Measurements from ENCODE around the gene TMEM14C. TPM values are rescaled to one million over a fixed set of nuclear protein-coding genes. Genes with fewer than 3 reads are reported as not detected.
"Not testable (repeated sequence)": the region's sequence is repeated elsewhere in the genome, so short reads cannot be mapped to it uniquely, and the experiment has no call there.

TMEM14C gene
- total and polyA plus RNA-seq, 2 donors from 2014 or later, result 118 to 210 TPM

GRCh38 chr6:10719296-10719963 is 3.4 kb upstream of the TMEM14C start:
- no peaks in the 10 kb centered on the region for H3K9me3 ChIP-seq (ENCODE audit: control insufficient read depth in 2 of 3, insufficient read depth in 1 of 3, low read length in 3 of 3)
- DNase-seq (peak in 2 of 5 donors; percentile 10 to 31), FAIRE-seq (no peak)
- H3K9ac ChIP-seq (ENCODE audit: low read length in 3 of 3), result no peak overlapping the region
- TF ChIP-seq CTCF (IDR thresholded peaks at IDR 0.05; ENCODE audit: borderline replicate concordance, extremely low read depth, insufficient read depth), result no peak
- peaks cover 0 to 1% (median 0%) of the 10 kb centered on the region in 3 donors for H3K36me3 ChIP-seq (ENCODE audit: control insufficient read depth in 2 of 3, insufficient read depth in 3 of 3, low read length in 3 of 3)
- H3K4me3 ChIP-seq (ENCODE audit: low read length in 3 of 3), result peak overlapping the region; percentile 33 to 74 (median 63)
- peaks cover 0 to 13% (median 7%) of the 10 kb centered on the region in 3 donors for H3K4me1 ChIP-seq (ENCODE audit: control insufficient read depth in 2 of 3, insufficient read depth in 2 of 3, low read depth in 1 of 3, low read length in 3 of 3)
- intact Hi-C loops (cut with DNase I), result no loop called here
- no peaks in the 10 kb centered on the region for H3K27me3 ChIP-seq (ENCODE audit: control insufficient read depth, insufficient read depth, low read length)
- no peak overlapping the region for H3K27ac ChIP-seq (ENCODE audit: low read depth in 2 of 2, low read length in 2 of 2)

- H3K27ac ChIP-seq (ENCODE audit: low read depth in 2 of 2, low read length in 2 of 2), result peak overlapping the region; percentile 57 to 65
- DNase-seq, result peak in 4 of 5 donors; percentile 14 to 74 (median 55)
- no peak for FAIRE-seq
- H3K9me3 ChIP-seq (ENCODE audit: control insufficient read depth in 2 of 3, insufficient read depth in 1 of 3, low read length in 3 of 3), result no peaks in the 10 kb centered on the region
- no peaks in the 10 kb centered on the region for H3K27me3 ChIP-seq (ENCODE audit: control insufficient read depth, insufficient read depth, low read length)
- H3K4me1 ChIP-seq (ENCODE audit: control insufficient read depth in 2 of 3, insufficient read depth in 2 of 3, low read depth in 1 of 3, low read length in 3 of 3), result peaks cover 0 to 17% (median 10%) of the 10 kb centered on the region in 3 donors
- peak overlapping the region; percentile 33 to 74 (median 63) for H3K4me3 ChIP-seq (ENCODE audit: low read length in 3 of 3)
- peak overlapping the region in 1 of 3 donors; percentile 76 for H3K9ac ChIP-seq (ENCODE audit: low read length in 3 of 3)
- no peak for TF ChIP-seq CTCF (IDR thresholded peaks at IDR 0.05; ENCODE audit: borderline replicate concordance, extremely low read depth, insufficient read depth)
- H3K36me3 ChIP-seq (ENCODE audit: control insufficient read depth in 2 of 3, insufficient read depth in 3 of 3, low read length in 3 of 3), result peaks cover 0 to 6% (median 0%) of the 10 kb centered on the region in 3 donors
- intact Hi-C loops (cut with DNase I), result no loop called here
Observed at GRCh38 chr6:10719964-10720264, 3.0 kb upstream of the TMEM14C start.

- H3K27me3 ChIP-seq (ENCODE audit: control insufficient read depth, insufficient read depth, low read length), result no peaks in the 10 kb centered on the region
Observed at GRCh38 chr6:10720265-10720959, 2.5 kb upstream of the TMEM14C start.

GRCh38 chr6:10720960-10721849 is 1.7 kb upstream of the TMEM14C start:
- DNase-seq; H3K27ac ChIP-seq (ENCODE audit: low read depth in 2 of 2, low read length in 2 of 2); H3K27me3 ChIP-seq (ENCODE audit: control insufficient read depth, insufficient read depth, low read length); H3K9me3 ChIP-seq (ENCODE audit: control insufficient read depth in 2 of 3, insufficient read depth in 1 of 3, low read length in 3 of 3); FAIRE-seq; intact Hi-C loops (cut with DNase I): not testable (repeated sequence)
- peaks cover 0 to 16% (median 3%) of the 10 kb centered on the region in 3 donors for H3K36me3 ChIP-seq (ENCODE audit: control insufficient read depth in 2 of 3, insufficient read depth in 3 of 3, low read length in 3 of 3)
- H3K4me3 ChIP-seq (ENCODE audit: low read length in 3 of 3), result peak overlapping the region in 2 of 3 donors; percentile 21 to 63
- H3K9ac ChIP-seq (ENCODE audit: low read length in 3 of 3), result peak overlapping the region in 1 of 3 donors; percentile 76
- peaks cover 0 to 17% (median 12%) of the 10 kb centered on the region in 3 donors for H3K4me1 ChIP-seq (ENCODE audit: control insufficient read depth in 2 of 3, insufficient read depth in 2 of 3, low read depth in 1 of 3, low read length in 3 of 3)

More at GRCh38 chr6:10720265-10720959, 2.5 kb upstream of the TMEM14C start:
- FAIRE-seq, result no peak
- Histone ChIP-seq H3K4me3 (ENCODE audit: low read length in 3 of 3) (peak overlapping the region; percentile 57 to 74 (median 63)), H3K4me1 (ENCODE audit: control insufficient read depth in 2 of 3, insufficient read depth in 2 of 3, low read depth in 1 of 3, low read length in 3 of 3) (peaks cover 0 to 17% (median 12%) of the 10 kb centered on the region in 3 donors), H3K9ac (ENCODE audit: low read length in 3 of 3) (peak overlapping the region in 2 of 3 donors; percentile 17 to 76), H3K36me3 (ENCODE audit: control insufficient read depth in 2 of 3, insufficient read depth in 3 of 3, low read length in 3 of 3) (peaks cover 0 to 8% (median 0%) of the 10 kb centered on the region in 3 donors), H3K9me3 (ENCODE audit: control insufficient read depth in 2 of 3, insufficient read depth in 1 of 3, low read length in 3 of 3) (no peaks in the 10 kb centered on the region), H3K27ac (ENCODE audit: low read depth in 2 of 2, low read length in 2 of 2) (peak overlapping the region; percentile 57 to 65)
- intact Hi-C loops (cut with DNase I), result no loop called here
- DNase-seq, result peak; percentile 24 to 89 (median 64)
- TF ChIP-seq CTCF (IDR thresholded peaks at IDR 0.05; ENCODE audit: borderline replicate concordance, extremely low read depth, insufficient read depth), result no peak
